Ureter (tissue), 1 donor: ENCODE results near the gene CDC25B. TPM values are rescaled to one million over a fixed set of nuclear protein-coding genes. Genes with fewer than 3 reads are reported as not detected.

Source experiments
- DNase-seq: peaks from one replicate; pipeline ENCODE4 v3.0.0-alpha.2; 2020; ENCODE audit warnings: low spot score
- total RNA-seq: library from RNA; stranded (reverse); gene quantifications from one replicate; pipeline ENCODE4 v1.2.4, GENCODE V29; 2023
- donor health status: DM: yes; HTN: yes; CAD: no.

CDC25B gene
- total RNA-seq, 1 donor from 2014 or later, result 16.6 TPM

- no peak for DNase-seq
Observed at GRCh38 chr20:3803854-3804253, 7.7 kb downstream of the CDC25B start.

DNA sequence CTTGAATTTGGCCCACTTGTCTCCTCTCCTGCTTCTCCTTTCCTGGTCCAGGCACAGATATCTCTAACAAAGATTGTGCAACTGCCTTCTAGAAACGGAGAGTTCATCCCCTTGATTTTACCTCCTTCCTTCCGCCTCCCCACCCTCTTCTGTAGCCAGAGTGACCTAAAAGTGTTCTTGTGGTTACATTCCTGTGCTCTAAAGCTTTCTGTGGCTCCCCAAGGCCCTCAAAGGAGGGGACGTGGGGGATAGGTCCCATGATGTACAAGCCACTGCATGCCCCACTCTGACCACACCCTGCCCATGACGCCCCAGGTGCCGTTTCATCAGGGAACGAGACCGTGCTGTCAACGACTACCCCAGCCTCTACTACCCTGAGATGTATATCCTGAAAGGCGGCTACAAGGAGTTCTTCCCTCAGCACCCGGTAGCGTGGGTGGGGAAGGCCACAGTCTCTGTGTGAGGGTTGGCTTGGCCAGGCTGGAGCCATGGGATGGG lies 8.2 kb downstream of the CDC25B start:
- peak; percentile 55 for DNase-seq

DNA sequence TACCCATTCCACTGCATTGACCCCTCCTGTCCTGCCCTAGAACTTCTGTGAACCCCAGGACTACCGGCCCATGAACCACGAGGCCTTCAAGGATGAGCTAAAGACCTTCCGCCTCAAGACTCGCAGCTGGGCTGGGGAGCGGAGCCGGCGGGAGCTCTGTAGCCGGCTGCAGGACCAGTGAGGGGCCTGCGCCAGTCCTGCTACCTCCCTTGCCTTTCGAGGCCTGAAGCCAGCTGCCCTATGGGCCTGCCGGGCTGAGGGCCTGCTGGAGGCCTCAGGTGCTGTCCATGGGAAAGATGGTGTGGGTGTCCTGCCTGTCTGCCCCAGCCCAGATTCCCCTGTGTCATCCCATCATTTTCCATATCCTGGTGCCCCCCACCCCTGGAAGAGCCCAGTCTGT lies 8.7 kb downstream of the CDC25B start:
- DNase-seq, result no peak

- no peak for DNase-seq
Observed at GRCh38 chr20:3808544-3808943, 12.4 kb downstream of the CDC25B start.

DNA sequence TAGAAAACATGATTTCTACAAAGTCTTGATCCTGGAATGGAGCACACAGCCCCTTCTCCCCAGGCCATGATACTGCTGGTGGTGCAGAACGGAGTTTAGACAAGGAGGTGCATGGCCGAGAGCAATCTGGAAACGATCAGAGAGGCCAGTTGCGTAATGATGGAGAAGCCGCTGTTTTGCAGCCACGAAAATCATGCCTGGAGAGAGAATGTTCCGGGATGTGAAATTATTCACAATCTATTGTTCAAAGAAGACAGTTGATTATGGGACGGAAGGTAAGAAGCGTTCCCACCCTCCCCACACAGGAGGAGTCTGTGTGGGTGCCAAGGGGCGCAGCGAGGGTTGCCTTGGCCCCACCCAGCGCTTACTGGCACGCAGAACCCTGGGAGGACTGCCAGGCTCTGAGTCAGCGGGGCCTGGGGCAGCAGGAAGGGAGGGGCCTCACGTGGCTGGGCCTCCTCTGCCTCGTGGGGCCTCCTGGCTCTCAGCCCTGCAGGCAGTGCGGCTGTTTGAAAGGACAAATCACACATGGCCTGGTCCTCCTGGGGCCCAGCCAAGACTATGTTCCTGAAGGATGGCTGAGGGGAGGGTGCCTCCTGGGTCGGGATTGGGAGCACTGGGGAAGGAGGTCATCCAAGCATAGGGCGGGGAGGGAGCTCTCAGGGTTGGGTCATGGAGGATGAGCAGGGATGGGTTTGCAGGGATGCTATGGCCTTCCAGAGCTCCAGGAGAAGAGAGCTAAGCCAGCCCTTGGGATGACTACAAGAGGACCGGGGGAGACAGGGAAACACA lies 15.6 kb downstream of the CDC25B start:
- DNase-seq, result peak; percentile 99

- DNase-seq, result no peak
Observed at GRCh38 chr20:3812259-3812681, 16.2 kb downstream of the CDC25B start.

GRCh38 chr20:3812975-3813847 lies 17.1 kb downstream of the CDC25B start:
- no peak for DNase-seq

GRCh38 chr20:3813848-3814581 lies 17.9 kb downstream of the CDC25B start:
- DNase-seq, result no peak

DNA sequence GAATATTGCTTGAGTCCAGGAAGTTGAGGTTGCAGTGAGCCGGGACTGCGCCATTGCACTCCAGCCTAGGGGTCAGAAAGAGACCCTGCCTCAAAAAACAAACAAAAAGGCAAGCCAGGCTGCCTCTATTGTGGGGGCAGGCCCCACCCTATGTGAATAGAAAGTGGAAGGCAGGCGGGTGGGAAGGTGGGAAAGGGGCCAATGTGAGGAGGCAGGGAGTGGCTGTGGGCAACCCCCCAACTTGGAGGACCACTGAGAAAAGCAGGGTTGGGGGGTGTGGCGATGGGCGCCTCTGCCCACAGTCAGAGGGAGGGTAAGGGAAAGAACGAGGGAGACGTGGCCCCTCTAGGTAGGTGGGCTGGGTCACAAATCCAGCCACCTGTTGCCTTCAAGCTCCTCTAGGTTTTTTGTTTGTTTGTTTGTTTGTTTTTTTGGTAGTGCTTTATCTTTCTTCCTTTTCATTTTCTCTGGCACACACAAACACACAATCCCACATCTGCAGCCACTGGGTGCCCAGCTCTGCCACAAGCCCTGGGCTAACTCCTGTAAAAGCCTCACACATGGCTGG lies 18.9 kb downstream of the CDC25B start:
- DNase-seq, result no peak

DNA sequence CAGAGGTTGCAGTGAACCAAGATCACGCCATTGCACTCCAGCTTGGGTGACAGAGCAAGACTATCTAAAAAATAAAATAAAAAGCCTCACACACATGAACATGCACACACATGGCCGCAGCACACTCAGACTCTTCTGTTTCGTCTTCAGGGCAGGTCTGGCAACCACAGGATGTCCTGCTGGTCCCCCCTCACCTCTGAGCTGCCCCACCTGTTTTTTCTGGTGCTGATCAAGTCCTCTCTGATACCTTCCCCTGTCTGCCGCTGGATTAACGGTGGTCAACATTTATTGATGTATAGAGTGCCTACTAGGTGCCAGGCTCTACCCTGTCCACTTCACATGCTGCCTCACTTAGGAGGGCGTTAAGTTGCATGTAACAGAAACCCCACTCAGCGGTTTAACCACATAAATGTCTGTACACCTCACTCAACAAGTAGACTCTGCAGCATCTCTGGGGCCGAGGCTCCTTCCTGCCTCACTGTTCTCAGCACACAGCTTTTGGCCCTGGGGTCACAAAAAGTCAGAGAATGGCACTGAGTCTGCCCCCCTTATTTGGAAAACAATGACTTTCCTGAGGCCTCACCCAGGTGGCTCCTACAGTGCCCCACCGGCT lies 19.7 kb downstream of the CDC25B start:
- DNase-seq, result no peak

DNA sequence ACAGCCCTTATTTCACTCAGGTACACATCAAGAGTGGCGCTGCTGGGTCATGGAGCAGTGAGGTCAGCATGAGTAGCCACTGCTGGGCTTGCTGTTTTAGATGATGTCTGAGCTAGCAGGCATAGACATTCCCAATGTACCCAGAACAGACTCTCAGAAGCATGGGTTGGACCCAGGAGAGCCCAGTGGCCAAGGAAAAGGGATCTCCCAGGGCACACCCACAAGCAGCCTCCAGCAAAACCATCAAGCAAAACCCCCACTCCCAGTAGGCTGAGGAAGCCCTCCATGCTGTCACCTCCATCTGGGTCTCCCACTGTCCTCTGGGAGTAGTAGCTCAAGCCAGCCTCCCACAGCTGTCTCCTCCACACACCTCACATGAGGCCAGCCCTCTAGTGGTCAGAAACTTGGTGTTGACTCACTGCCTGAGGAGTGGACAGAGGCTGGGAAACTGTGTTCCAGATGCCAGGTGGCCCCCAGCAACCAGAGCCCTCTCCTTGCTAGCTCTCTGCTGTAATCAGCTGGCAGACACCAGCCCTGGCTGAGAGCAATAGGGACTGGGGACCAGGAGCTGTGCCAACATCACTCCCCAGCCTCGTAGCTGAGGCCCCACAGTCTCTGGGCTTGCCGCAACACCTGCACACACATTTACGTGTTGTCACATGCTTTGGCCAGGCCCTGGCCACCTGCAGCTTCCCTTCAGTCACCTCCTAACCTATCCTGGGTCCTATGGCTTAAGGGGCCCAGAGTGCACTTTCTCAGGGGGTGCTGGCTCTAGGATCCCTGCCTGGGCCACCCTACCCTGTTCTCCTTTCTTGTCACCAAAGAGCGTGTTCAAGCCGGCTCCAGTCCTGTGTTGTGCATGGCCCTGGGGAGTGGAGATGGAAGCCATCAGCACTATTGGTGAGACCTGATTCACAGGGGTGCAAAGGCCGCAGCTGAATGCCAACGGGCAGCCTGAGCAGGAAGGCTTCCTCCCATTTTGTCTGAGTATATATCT lies 22.3 kb downstream of the CDC25B start:
- no peak for DNase-seq

GRCh38 chr20:3819411-3820047 lies 23.4 kb downstream of the CDC25B start:
- no peak for DNase-seq

DNA sequence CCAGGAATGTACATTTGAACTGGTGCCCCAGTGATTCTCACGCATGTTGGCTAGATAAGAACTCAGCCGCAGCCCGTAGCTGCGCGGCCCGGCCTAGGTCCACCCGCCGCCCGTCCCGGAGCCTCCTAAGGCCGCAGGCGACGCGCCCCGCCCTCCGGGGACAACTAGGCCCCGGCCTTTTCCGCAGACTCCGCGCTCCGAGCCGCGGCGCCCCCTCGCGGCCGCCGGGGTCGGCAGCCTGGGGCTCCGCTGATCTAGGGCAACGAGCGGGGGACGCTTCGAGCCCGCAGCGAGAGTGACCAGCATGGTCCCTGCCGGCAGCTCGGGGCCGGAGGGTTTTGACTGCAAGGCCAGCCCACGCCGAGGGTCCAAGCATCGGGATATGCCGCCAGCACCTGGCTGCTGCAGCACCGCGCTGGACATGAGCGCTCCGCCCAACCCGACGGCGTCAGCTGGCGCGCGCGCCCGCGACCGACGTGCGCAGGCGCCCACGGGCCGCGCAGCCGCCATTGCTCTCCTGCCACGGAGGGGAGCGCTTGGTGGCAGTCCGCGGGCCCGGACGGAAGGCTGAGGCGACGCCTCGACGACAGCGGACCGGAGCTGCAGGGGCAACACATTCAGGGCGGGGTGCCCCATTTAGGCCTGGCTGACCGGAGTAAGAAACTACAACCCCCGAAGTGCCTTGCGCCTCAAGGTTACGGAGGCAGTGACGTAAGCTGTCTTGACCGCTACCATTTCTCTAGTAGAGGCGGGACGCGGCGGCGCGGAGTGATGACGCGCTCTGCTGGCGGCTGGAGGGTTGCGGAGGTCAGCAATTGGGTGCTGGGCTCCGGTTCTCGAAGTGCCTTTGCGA lies 24.2 kb downstream of the CDC25B start, which contains the start of gene AP5S1:
TSS of gene AP5S1 (plus strand) at position 500 of the 853 bp plus-strand sequence. CDS start 1,571 bp downstream, outside the sequence.
- peak; percentile 97 for DNase-seq

GRCh38 chr20:3820901-3821727 lies 25.0 kb downstream of the CDC25B start:
- no peak for DNase-seq

DNA sequence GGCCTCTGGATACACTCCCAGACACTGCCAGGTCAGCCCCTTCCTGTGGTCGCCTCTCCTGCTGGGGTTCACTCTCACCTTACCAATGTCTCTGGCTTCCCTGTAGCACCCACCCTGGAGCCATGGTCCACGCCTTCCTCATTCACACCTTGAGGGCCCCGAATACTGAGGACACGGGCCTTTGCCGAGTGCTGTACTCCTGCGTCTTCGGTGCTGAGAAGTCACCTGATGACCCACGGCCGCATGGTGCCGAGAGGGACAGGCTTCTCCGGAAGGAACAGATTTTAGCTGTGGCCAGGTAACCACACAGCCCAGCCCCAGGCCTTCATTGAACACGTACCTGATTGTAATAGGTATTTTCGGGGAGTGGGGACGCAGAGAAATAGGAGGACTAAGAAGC lies 25.9 kb downstream of the CDC25B start:
- DNase-seq, result no peak

DNA sequence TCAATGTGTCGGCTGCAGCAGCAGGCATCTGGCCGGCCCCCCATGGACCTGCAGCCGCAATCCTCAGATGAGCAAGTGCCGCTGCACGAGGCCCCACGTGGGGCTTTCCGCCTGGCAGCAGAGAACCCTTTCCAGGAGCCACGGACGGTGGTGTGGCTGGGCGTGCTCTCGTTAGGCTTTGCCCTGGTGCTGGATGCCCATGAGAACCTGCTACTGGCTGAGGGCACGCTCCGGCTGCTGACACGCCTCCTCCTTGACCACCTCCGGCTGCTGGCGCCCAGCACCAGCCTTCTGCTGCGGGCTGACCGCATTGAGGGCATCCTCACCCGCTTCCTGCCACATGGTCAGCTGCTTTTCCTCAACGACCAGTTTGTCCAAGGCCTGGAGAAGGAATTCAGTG lies 27.8 kb downstream of the CDC25B start:
- DNase-seq, result no peak

GRCh38 chr20:3825526-3825925 lies 29.4 kb downstream of the CDC25B start:
- DNase-seq, result no peak
